NCI-H146 treated with DMSO at 0.1 percent for 48 hours (cell line): ENCODE results near the gene LYPD6B.

Source experiments
- DNase-seq: peaks from one replicate; lab custom pipeline; 2025; ENCODE audit not compliant: unreplicated experiment; lab: John Stamatoyannopoulos, UW

The LYPD6B gene

DNA sequence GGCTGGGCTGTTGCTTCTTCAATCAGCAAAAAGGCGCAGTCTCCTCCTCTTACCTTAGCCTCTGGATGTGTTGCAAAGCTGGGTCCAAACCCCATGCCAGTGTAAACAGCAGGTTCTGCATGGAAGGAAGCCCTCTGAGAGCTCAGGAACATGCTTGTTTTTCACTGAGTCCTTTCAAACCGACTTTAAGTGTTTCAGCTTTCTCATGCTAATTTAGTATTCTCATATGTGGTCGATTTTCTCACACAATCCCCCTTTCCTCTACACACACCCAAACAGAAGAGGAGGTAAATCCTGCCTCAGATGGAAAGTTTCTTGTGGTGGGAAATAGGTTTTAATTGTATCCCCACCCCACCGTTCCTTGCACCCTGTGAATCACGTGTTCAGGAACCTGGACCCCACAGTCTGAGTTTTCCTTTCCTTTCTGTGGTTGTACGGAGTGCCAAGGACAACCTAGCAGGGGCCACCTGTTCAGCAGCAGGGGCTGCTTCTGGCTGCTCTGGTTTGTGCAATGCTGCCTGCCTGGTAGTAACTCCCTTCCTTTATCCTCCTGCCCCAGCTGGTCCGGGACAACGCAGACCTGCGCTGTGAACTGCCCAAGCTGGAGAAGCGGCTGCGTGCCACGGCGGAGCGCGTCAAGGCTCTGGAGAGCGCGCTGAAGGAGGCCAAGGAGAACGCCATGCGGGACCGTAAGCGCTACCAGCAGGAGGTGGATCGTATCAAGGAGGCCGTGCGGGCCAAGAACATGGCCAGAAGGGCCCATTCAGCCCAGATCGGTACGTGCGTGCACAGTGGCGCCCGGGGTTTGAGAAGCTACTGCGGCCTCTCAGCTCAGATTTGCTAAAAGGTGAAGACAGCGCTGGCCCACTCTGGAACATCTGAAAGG is 28.7 kb upstream of the LYPD6B start:
- DNase-seq = no peak

DNA sequence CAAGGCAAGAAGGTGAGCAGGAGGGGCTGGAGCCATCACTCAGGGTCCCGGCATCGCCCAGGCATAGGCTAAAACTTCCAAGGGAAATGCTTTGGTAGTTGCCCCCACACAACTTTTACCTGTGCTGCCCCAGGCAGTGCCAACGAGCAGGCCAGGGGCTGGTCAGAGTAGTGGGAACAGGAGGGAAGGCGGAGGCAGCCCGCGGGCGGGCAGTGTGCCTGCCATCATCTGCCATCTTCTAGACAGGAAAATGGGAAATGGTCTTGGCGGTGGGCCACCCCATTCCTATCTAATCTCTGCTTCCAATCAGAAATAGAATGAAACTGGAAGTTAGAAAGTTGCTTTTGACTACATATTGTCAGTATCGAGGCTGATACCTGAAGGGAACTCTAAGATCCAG is 26.0 kb upstream of the LYPD6B start:
- DNase-seq = no peak

DNA sequence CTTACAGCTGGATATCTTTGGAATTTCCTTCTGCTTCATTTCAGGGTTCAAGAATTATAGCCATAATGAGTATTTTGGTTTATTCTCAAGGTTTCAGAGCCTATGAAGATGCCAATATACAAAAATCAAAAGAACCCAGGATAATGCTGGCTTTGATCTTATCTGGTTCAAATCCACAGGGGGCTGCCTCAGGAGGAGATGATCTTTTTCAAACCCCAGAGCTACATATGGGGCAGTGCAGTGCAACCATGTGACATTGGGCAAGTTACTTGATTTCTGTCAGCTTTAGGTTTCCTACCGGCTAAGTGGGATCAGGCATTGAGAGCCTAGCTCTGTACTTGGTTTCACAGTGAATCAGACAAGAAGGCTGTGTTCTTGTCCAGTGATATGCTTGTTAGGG is 23.0 kb upstream of the LYPD6B start:
- no peak for DNase-seq

DNA sequence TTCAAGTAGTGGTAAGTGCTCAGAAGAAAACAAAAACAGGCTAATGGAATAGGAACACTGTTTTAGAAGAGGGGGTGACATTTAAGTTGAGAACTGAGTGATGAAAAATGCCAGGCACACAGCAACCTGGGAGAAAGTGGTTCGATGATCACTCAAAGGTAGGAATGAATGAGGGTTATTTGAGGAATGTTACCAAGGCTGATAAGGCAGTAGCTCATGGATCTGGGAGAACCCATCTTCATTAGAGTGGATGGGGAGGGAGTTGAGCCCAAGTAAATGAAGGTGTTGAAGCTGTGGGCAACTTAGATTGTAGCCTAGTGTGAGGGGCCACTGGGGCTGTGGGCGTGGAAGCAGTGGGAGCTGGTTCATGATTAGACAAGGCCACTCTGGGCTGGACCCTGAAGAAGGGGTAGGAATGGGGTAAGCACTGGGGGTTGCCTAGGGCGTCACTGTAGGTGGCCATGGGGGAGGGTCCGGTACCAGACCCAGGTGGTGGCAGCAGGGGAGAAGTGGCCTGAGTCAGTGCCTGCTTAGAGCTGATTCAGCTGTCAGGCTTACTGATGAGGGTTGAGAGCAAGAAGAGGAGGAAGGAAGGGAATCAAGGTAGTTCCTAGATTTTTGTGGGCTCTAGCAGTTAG is 22.5 kb upstream of the LYPD6B start:
- no peak for DNase-seq

DNA sequence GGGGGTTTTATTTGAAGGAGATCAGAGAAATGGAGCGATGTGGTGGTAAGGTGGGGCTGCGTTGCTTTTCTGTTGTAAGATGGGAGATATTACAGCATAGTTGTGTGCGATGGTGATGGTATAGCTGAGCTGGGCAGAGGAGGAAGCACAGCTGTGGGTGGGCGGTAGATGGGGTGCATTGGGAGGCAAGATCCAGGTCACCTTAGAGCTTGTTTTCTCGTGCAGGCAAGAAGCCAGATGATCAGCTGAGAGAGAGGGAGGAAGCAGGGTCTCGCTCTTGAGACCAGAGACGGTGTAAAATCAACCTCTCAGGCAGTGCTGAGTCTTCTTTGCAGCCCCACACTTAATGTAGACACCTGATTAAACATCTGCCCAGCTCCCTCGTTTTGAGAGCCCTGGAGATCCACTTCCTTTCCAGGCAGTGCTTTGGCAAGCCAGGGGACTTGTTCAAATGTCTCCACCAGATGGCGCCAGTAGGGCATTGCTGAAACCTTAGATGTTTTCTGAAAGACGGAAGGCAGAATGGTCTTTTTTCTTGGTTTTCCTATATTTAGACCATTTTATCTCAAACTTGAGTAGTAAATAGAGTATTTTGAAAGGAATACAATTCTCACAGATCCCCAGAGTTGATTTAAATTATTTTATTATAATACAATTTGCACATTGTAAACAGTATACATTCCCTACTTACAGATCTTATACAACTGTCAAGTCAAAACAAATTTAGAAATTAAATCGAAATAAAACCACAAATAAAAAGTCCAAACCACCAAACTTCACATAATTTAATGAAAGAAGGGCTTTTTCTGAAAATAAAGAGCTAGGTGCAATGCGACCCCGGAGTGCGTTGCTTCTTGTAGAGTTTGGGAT is 21.1 kb upstream of the LYPD6B start:
- DNase-seq = peak; percentile 8

DNA sequence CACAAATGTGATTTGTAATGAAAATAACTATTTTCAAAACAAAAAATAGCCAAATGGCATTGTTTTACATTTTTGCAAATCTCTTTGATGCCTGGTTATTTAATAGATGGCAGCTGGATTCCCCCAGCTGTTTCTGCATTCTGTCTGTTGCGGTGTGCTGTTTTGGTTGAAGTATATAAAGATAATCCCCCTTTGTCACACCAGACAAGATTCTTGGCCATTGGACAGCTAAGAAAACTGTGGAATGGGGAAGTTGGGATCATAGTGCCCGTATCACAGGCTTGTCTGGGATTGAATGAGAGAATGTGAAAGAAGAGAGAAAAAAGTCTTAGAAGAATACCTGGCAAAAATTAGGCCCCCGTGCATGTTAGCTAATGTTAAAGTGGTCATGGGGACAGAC is 19.5 kb upstream of the LYPD6B start:
- DNase-seq = no peak

DNA sequence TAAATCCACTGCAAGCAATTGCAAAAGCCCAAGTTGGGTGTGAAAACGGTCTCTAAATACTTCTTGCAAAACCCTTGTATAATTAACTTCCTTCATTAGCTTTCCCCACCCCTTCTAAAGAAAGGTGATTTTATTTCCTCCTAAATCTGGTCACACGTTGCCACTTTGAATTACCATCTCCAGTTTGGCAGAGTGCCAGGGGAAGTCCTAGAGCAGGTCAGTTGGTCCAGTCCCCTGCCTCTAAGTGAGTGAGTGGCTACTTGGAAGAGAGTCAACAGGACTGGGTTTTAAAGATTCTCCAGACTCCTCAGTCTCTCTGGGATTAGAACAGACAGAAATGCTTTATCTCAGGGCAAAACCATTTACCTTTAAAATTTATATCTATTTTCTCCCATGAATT is 18.7 kb upstream of the LYPD6B start:
- DNase-seq = no peak

DNA sequence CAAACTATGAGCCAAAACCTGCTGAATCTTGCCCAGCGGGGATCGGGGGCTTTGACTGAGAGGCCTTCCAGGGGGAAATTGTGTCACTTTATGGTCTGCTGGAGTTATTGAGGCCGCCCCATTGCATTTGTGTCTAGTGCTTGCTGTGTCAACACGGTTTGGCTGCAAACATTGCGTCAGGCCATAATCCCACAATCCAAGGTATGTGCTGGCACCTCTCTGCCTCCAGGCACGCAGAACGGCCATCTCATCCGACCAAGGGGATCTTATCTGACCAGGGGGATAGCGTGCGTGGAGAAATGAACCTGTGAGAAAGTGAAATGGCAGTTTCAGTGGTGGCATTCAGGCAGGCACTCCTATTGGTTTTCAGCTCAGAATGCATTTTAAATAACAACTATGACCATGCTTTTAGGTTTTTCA is 18.1 kb upstream of the LYPD6B start:
- no peak for DNase-seq

DNA sequence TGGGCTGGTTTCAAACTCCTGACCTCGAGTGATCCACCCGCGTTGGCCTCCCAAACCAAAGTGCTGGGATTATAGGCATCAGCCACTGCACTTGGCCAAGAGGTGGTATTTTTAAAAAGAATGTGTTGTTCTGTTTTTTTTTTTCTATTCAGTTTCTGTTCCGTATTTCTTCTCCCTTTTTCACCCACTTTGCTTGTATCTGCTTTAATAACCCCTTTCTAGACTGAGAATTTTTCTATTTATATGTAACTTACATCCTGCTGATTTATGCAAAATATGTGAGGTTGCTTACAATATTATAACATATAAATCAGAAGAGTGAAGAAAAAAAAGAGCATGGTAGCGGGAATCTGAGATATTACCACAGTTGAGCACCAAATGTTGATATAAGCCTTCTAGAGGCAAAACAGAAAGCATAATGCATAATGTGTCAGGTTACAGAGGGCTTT is 17.2 kb upstream of the LYPD6B start:
- no peak for DNase-seq

DNA sequence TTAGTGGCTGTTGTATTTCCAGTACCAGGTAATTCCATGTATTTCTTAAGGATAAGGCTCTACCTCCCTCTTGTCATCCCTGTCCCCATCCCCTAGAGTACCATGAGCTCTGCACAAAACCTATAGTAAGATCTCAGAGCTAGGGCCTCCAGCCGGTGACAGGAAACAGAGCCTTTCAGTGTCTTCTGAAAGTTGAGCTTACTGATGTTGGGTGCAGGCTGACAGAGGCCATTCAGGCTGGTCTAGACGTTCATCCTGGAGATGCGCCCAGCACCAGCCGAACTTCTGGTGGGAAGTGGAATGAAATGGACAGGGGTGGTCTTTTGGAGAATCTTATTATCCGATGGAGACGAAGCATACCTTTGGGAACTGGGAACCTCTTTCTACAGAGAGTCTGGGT is 16.7 kb upstream of the LYPD6B start:
- DNase-seq = no peak

DNA sequence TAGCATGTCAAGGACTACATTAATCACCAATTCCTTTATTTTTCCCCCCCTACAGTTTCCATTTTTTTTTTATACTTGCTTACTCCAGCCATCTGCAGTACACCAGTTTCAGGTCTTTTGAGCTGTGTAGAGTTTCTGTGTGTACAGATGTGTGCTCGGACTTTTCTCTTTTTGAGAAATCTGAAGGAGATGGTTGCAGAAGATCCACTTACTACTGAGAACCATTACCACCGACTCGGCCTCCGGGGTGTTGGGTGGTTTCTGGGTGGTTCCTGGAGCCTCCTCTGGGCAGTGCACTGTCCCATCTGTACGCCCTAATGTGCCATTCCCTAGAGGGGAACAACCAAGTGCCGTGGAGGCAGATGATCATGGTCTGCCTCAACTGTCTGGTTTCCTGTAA is 15.4 kb upstream of the LYPD6B start:
- DNase-seq = no peak

DNA sequence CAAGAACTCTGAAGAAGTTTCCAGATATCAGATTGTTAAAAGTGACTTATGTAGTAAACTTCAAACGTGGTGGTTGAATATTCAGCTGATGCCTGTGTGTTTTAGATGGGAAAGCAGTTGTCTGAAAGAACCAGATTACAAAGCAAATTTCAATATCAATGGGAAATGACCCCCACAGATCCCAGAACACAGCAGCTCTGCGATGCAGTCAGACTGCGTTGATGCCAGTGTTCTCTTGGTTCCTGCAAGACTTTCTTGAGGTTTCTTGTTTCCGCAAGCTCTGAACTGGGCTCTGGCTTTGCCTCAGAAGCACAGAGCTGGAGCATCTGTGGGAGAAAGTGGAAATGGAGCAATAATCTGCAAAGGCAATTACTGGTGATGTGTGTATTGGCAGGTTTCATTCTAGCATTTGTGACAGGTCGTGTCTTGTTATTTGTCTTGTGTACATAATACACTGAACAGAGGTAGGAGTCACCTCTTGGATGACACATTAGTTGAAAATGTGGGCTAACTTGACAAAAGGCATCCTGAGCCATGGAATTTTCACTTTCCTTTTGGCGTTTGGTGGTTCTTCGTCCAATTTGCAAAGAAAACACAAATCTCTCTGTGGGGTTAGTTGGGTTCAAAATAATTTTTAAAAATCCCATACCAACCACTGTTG is 10.8 kb upstream of the LYPD6B start:
- DNase-seq = no peak

DNA sequence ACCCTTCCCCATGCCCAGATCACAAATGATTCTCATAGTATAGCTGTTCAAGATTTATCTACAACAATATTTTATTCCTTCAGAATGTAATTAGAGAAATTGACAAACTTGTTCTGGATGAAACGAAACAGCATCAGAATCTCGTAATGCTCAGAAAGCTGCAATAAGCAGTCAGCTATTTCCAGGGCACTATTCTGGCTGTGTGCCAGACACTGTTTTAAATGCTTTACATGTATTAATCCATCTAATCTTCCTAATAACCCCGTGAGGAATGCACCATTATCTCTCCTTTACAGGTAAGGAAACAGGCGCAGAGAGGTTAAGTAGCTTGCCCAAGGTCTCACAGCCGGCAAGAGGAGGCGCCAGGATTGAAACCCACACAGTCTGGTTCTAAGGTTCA is 10.1 kb upstream of the LYPD6B start:
- DNase-seq = no peak

DNA sequence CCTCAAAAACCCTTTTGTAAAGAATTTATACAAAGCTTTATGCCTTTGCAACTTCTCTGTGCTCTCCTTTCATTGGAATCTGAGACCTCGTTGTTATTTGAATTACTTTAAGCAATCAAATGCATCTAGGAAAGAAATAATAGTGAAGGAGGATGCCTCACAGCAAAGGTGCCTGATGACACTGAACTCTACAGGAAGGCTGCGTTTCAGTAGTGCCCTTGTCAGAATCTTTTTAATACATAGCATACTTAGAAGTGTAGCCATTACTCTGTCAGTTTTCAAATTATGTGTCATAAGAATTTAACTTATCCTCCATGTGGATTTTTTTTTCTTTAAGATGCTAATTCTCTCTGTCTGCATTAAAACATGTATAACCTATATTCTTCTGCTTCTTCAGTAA is 9.6 kb upstream of the LYPD6B start:
- DNase-seq = no peak

DNA sequence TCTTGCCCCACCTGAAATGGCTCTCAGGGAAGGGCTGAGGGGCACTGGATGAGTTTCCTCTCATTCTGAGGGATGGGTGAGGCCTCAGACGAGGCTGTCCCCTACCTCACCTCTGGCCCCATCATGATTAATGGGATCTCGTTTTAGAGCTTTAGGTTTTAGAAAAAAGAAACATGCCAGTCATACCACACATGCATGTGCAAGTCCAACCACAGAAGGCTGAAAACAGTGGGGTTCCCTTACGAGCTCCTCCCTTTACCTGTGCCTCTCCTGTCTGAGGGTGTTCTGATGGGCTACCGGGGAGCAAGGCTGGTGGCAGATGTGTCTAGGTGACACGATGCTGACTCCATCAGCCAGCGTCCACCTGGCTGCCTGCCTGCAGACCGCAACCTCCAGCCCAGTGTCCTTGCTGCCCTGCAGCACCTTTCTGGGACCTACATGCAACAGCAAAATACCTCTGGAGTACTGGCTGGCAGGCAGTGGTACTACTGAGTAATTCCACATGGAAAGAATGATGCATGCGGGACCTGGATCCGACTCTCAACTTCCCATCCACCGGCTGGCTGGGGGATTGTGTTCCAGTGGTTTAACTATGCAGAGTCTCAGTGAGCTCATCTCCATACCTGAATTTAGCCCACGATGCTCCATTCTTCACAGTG is 9.1 kb upstream of the LYPD6B start:
- no peak for DNase-seq

DNA sequence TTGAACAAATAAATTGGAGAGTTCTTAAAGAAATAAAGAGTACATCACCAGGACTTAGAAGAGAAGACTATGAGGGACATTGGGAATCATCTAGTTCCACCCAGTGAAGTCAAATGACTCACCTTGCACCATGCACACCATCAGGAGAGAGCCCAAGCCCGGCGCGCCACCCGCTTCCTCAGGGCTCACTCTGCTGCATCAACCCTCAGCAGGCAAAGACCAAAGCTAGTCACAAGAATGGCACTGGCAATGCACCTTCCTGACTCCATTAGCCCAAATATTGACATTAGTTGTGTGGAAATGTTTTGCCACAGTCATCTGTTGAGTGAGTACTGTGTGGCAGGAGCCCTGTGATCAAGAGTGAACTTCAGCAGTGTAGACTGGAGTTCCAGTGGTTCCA is 7.1 kb upstream of the LYPD6B start:
- DNase-seq = no peak

DNA sequence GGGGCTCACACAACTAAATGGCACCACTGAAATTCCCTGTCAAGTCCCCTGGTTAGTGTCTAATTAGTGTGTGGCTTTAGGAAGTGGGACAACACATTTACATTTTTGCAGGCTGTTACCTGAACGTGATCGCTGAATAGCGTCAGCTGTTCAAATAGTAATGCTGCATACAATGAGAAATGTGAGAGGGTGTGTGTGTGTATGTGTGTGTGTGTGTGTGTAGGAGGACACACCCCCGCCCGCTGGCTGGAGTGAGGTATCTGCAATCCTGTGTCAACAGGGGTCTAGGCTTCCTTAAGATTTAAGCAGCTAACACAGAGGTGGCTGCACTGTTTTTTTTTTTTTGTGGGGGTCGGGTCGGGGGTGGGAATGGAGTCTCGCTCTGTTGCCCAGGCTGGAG is 4.8 kb upstream of the LYPD6B start:
- DNase-seq = peak; percentile 71

DNA sequence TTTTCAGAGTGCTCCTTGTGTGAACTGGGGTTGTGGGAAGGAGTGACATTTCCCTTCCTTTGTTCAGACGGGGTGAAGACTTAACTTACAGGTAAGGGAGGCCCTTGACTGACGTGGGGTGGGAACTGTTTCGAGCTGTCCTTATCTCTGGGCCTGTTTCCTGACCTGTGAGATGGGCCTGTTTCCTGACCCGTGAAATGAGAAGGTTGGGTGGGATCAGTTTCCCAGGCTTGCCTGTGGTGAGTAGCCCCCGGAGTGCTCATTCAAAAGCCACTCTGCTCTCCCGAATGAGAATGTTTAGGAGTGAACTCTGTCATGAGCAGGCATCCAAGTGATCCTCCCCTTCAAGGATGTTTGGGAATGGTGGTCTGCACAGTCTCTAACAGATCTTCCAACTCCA is 4.1 kb upstream of the LYPD6B start:
- no peak for DNase-seq

DNA sequence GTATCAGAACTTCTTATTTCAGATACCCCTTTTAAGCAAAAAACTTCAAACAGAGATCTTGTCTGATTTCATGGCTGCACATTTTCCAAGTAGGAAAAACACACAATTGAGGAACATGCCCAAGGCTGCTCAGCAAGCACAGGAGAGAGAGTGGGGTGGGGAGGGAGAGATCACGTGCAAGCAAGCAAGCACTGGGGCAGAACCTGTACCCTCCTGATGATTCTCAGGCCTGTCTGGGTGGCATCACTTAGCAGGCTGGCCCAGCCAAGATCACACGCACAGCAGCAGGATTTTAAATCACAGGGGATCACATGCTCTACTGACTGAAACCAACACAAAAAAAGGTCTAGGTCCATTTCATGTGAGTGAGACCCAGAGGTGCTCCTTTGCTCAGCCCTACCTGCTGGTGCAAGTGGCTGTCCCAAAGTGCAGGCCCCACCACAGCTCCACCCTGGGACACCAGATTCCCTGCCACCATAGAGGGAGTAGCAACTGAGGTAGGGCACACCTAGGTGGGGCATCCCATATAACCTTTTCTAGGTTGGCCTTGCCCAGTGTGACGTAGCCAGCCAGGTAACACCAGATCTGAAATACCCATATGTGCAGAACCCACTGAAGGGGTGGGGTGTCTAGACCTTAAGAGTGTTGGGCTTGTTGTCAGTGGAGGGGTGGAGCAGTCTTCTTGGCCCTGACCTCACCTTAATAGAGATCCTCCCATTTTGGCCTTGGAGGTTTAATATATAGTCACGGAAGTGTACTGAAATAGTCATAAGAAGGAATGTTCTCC is 1.8 kb upstream of the LYPD6B start:
- DNase-seq = no peak

DNA sequence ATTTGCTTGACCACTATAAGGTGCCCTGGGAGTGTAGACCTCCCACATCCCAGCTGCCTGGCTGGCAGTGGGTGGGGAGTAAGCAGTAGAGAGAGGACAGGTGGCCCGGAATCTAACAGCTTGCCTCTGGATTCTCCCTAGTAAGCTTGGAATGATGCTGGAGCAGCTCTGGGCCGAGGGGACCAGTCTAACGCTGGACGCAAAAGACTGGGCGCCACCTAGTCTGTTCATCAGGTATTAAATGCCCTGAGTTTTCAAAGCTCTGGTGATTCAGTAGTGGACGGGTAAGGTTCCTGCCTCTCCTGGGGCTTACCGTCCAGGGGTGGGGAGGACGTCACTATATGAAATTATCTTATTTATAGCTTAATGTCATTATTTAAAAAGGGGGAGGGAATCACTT is 648 bp upstream of the LYPD6B start:
- DNase-seq = no peak
